Astrocyte (in vitro differentiated cells and primary cell): ENCODE measurements around the gene H3-3A. TPM values are rescaled to one million over a fixed set of nuclear protein-coding genes. Genes with fewer than 3 reads are reported as not detected.

Experiments used
- DNase-seq: peaks from one replicate; pipeline ENCODE4 v3.0.0-alpha.2; 2010; ENCODE audit warnings: low read depth
- FAIRE-seq: peaks from 2 replicates; lab custom pipeline; 2011; peaks lifted over from hg19 to GRCh38; lab: Jason Lieb, UNC
- H2AFZ ChIP-seq: 2 replicates; pipeline ENCODE4 v1.6.0; 2012; ENCODE audit warnings: low read depth, low read length, inconsistent platforms
- H3K27ac ChIP-seq: 2 replicates; pipeline ENCODE4 v1.5.1; 2011; ENCODE audit warnings: low read depth, low read length, inconsistent platforms
- H3K27me3 ChIP-seq: 2 replicates; pipeline ENCODE4 v1.6.0; 2011; ENCODE audit warnings: low read length, inconsistent platforms; ENCODE audit not compliant: insufficient read depth
- H3K36me3 ChIP-seq: 2 replicates; pipeline ENCODE4 v1.5.1; 2011; ENCODE audit warnings: low read length, inconsistent platforms; ENCODE audit not compliant: insufficient read depth
- H3K4me1 ChIP-seq: 2 replicates; pipeline ENCODE4 v1.5.1; 2011; ENCODE audit warnings: low read length, inconsistent platforms; ENCODE audit not compliant: insufficient read depth
- H3K4me2 ChIP-seq: 2 replicates; pipeline ENCODE4 v1.6.0; 2012; ENCODE audit warnings: low read length, inconsistent platforms
- H3K4me3 ChIP-seq: 2 replicates; pipeline ENCODE4 v1.5.1; 2011; ENCODE audit warnings: low read depth, mild to moderate bottlenecking, low read length, inconsistent platforms; ENCODE audit not compliant: insufficient read depth
- H3K79me2 ChIP-seq: 2 replicates; pipeline ENCODE4 v1.6.0; 2012; ENCODE audit warnings: mild to moderate bottlenecking, low read length, inconsistent platforms; ENCODE audit not compliant: insufficient read depth
- H3K9ac ChIP-seq: 2 replicates; pipeline ENCODE4 v1.6.0; 2012; ENCODE audit warnings: mild to moderate bottlenecking, low read length, inconsistent platforms
- H3K9me3 ChIP-seq: 2 replicates; pipeline ENCODE4 v1.5.1; 2012; ENCODE audit warnings: low read depth, mild to moderate bottlenecking, low read length, inconsistent platforms; ENCODE audit not compliant: insufficient read depth
- H4K20me1 ChIP-seq: 2 replicates; pipeline ENCODE4 v1.6.0; 2012; ENCODE audit warnings: low read length, inconsistent platforms; ENCODE audit not compliant: insufficient read depth
- H3K27ac Mint-ChIP-seq: one replicate; pipeline ENCODE4 v1.8.0; 2021; ENCODE audit warnings: mild to moderate bottlenecking, mixed read lengths; ENCODE audit not compliant: unreplicated experiment
- H3K27me3 Mint-ChIP-seq: one replicate; pipeline ENCODE4 v1.8.0; 2021; ENCODE audit warnings: low read depth, mixed read lengths; ENCODE audit not compliant: unreplicated experiment
- H3K36me3 Mint-ChIP-seq: one replicate; pipeline ENCODE4 v1.8.0; 2021; ENCODE audit warnings: low read depth, mixed read lengths; ENCODE audit not compliant: unreplicated experiment
- H3K4me1 Mint-ChIP-seq: one replicate; pipeline ENCODE4 v1.8.0; 2021; ENCODE audit warnings: low read depth, mixed read lengths; ENCODE audit not compliant: unreplicated experiment
- H3K4me3 Mint-ChIP-seq: one replicate; pipeline ENCODE4 v1.8.0; 2021; ENCODE audit warnings: mild to moderate bottlenecking, moderate library complexity, mixed read lengths; ENCODE audit not compliant: unreplicated experiment
- H3K9me3 Mint-ChIP-seq: one replicate; pipeline ENCODE4 v1.8.0; 2021; ENCODE audit warnings: mild to moderate bottlenecking, mixed read lengths; ENCODE audit not compliant: unreplicated experiment
- CTCF ChIP-seq: IDR thresholded peaks from 2 replicates; pipeline ENCODE4 v1.5.1; 2011; ENCODE audit warnings: low read depth, mild to moderate bottlenecking, inconsistent platforms, low read length, moderate library complexity; ENCODE audit not compliant: insufficient read depth
- EZH2 ChIP-seq: IDR thresholded peaks from 2 replicates; pipeline ENCODE4 v1.6.1; 2012; ENCODE audit warnings: mild to moderate bottlenecking, low read length, inconsistent platforms; ENCODE audit not compliant: insufficient read depth
- total RNA-seq: library from RNA; stranded (reverse); gene quantifications from 2 replicates; pipeline ENCODE4 v1.2.1, GENCODE V29; 2021

Gene H3-3A
- total RNA-seq, 1 donor from 2014 or later: 375 TPM

GRCh38 chr1:226116673-226117072, 54.2 kb downstream of the H3-3A start:
- no peak overlapping the region for H3K27ac Mint-ChIP-seq

GRCh38 chr1:226117330-226117729, 54.8 kb downstream of the H3-3A start:
- Histone ChIP-seq H3K79me2 (no peaks in the 10 kb centered on the region), H2AFZ (no peak overlapping the region), H3K27me3 (peaks cover 5% of the 10 kb centered on the region), H4K20me1 (no peaks in the 10 kb centered on the region), H3K9ac (no peak overlapping the region), H3K36me3 (no peaks in the 10 kb centered on the region), H3K4me2 (no peak overlapping the region), H3K4me3 (no peak overlapping the region), H3K27ac (no peak overlapping the region), H3K9me3 (no peaks in the 10 kb centered on the region), H3K4me1 (peaks cover 2% of the 10 kb centered on the region)
- Mint-ChIP-seq H3K4me1 (no peaks in the 10 kb centered on the region), H3K36me3 (no peaks in the 10 kb centered on the region), H3K27ac (no peak overlapping the region), H3K4me3 (no peak overlapping the region), H3K9me3 (no peaks in the 10 kb centered on the region), H3K27me3 (peaks cover 32% of the 10 kb centered on the region)
- DNase-seq: no peak
- TF ChIP-seq CTCF (no peak), EZH2 (no peak)
- no peak for FAIRE-seq

More at GRCh38 chr1:226116673-226117072, 54.2 kb downstream of the H3-3A start:
- no peaks in the 10 kb centered on the region for H3K9me3 Mint-ChIP-seq
- FAIRE-seq (no peak), DNase-seq (no peak)
- Histone ChIP-seq H3K27ac (no peak overlapping the region), H3K9me3 (no peaks in the 10 kb centered on the region), H3K27me3 (peaks cover 5% of the 10 kb centered on the region), H3K79me2 (no peaks in the 10 kb centered on the region), H3K9ac (no peak overlapping the region), H3K4me1 (no peaks in the 10 kb centered on the region), H2AFZ (no peak overlapping the region), H4K20me1 (no peaks in the 10 kb centered on the region), H3K4me3 (no peak overlapping the region), H3K4me2 (no peak overlapping the region), H3K36me3 (no peaks in the 10 kb centered on the region)
- no peaks in the 10 kb centered on the region for H3K4me1 Mint-ChIP-seq
- H3K4me3 Mint-ChIP-seq: no peak overlapping the region
- peaks cover 35% of the 10 kb centered on the region for H3K27me3 Mint-ChIP-seq
- no peak for TF ChIP-seq CTCF
- TF ChIP-seq EZH2: no peak
- H3K36me3 Mint-ChIP-seq: no peaks in the 10 kb centered on the region

GRCh38 chr1:226118357-226118756, 55.8 kb downstream of the H3-3A start:
- peaks cover under 1% of the 10 kb centered on the region for H3K4me1 Mint-ChIP-seq
- peaks cover 5% of the 10 kb centered on the region for H3K27me3 ChIP-seq
- H3K36me3 Mint-ChIP-seq: no peaks in the 10 kb centered on the region
- DNase-seq (no peak), FAIRE-seq (no peak)
- H3K27ac ChIP-seq: no peak overlapping the region
- TF ChIP-seq EZH2 (no peak), CTCF (no peak)
- H3K79me2 ChIP-seq: no peaks in the 10 kb centered on the region
- H3K4me1 ChIP-seq: peaks cover 6% of the 10 kb centered on the region
- H3K4me2 ChIP-seq: no peak overlapping the region
- H3K4me3 Mint-ChIP-seq: no peak overlapping the region
- no peak overlapping the region for H2AFZ ChIP-seq
- no peaks in the 10 kb centered on the region for H3K9me3 ChIP-seq
- no peaks in the 10 kb centered on the region for H3K36me3 ChIP-seq
- H3K4me3 ChIP-seq: no peak overlapping the region
- H3K27ac Mint-ChIP-seq: peak overlapping the region; percentile 47
- no peak overlapping the region for H3K9ac ChIP-seq
- peaks cover 27% of the 10 kb centered on the region for H3K27me3 Mint-ChIP-seq
- H4K20me1 ChIP-seq: no peaks in the 10 kb centered on the region
- H3K9me3 Mint-ChIP-seq: no peaks in the 10 kb centered on the region
